ENCODE measurements around the gene DDIT3. TPM values are rescaled to one million over a fixed set of nuclear protein-coding genes. Genes with fewer than 3 reads are reported as not detected.
"Not testable (repeated sequence)": the region's sequence is repeated elsewhere in the genome, so short reads cannot be mapped to it uniquely, and the experiment has no call there.

DDIT3 gene
- total RNA-seq, 1 experiment from 2014 or later, result 79.2 TPM

GRCh38 chr12:57498132-57498502, 22.2 kb downstream of the DDIT3 start:
- no peaks in the 10 kb centered on the region for H3K4me1 ChIP-seq
- H3K27me3 ChIP-seq (replicated peaks; ENCODE audit: control insufficient read depth, insufficient read depth, low read length), result no peaks in the 10 kb centered on the region
- Mint-ChIP-seq H3K4me1 (ENCODE audit: low read depth, unreplicated experiment) (peaks cover 10% of the 10 kb centered on the region), H3K36me3 (ENCODE audit: insufficient read depth, unreplicated experiment) (peaks cover 89% of the 10 kb centered on the region), H3K4me3 (ENCODE audit: unreplicated experiment) (no peak overlapping the region), H3K9me3 (ENCODE audit: unreplicated experiment) (peaks cover 6% of the 10 kb centered on the region), H3K27ac (ENCODE audit: unreplicated experiment) (peak overlapping the region; percentile 39), H3K27me3 (ENCODE audit: insufficient read depth, unreplicated experiment) (no peaks in the 10 kb centered on the region)
- CTCF ChIA-PET, result no interaction called here
- no peak for TF ChIP-seq CTCF (IDR thresholded peaks at IDR 0.05; ENCODE audit: insufficient read depth in 1 of 2, low read depth in 1 of 2, low read length in 1 of 2, severe bottlenecking in 1 of 2, unreplicated experiment in 1 of 2)
- BruUV-seq (replicated peaks), result no TSS peak
- H3K4me3 ChIP-seq (ENCODE audit: low read depth, low read length), result no peak overlapping the region
- intact Hi-C loops (cut with micrococcal nuclease; ENCODE audit: unreplicated experiment), result no loop called here
- DNase-seq, result no peak
- H3K9me3 ChIP-seq, result no peaks in the 10 kb centered on the region
- POLR2A ChIA-PET, result no interaction called here
- H3K36me3 ChIP-seq (ENCODE audit: control insufficient read depth, insufficient read depth, low read length), result peaks cover 4% of the 10 kb centered on the region; the same call in 1 of the 2 replicates

GRCh38 chr12:57497223-57498131, 22.8 kb downstream of the DDIT3 start:
- no peak for DNase-seq
- Mint-ChIP-seq H3K4me3 (ENCODE audit: unreplicated experiment) (no peak overlapping the region), H3K27ac (ENCODE audit: unreplicated experiment) (peak overlapping the region; percentile 65), H3K4me1 (ENCODE audit: low read depth, unreplicated experiment) (peaks cover 10% of the 10 kb centered on the region), H3K9me3 (ENCODE audit: unreplicated experiment) (peaks cover 6% of the 10 kb centered on the region), H3K36me3 (ENCODE audit: insufficient read depth, unreplicated experiment) (peaks cover 89% of the 10 kb centered on the region), H3K27me3 (ENCODE audit: insufficient read depth, unreplicated experiment) (no peaks in the 10 kb centered on the region)
- Histone ChIP-seq H3K9me3 (no peaks in the 10 kb centered on the region), H3K4me1 (no peaks in the 10 kb centered on the region), H3K4me3 (ENCODE audit: low read depth, low read length) (no peak overlapping the region), H3K27me3 (replicated peaks; ENCODE audit: control insufficient read depth, insufficient read depth, low read length) (no peaks in the 10 kb centered on the region), H3K36me3 (ENCODE audit: control insufficient read depth, insufficient read depth, low read length) (peaks cover 4% of the 10 kb centered on the region; the same call in 1 of the 2 replicates)
- TF ChIP-seq CTCF (IDR thresholded peaks at IDR 0.05; ENCODE audit: insufficient read depth in 1 of 2, low read depth in 1 of 2, low read length in 1 of 2, severe bottlenecking in 1 of 2, unreplicated experiment in 1 of 2), result no peak
- BruUV-seq (replicated peaks), result no TSS peak
- POLR2A ChIA-PET, result interaction anchor here (0.5 kb wide), 1 partner anchor 479 kb away, joined by 5 read pairs; no protein-coding TSS in a partner anchor
- intact Hi-C loops (cut with micrococcal nuclease; ENCODE audit: unreplicated experiment), result no loop called here
- CTCF ChIA-PET, result interaction anchor here (0.6 to 0.7 kb wide), 2 partner anchors 34 to 246 kb away, joined by 5 to 11 read pairs; no protein-coding TSS in a partner anchor

GRCh38 chr12:57496822-57497221, 23.5 kb downstream of the DDIT3 start:
- ChIA-PET CTCF (interaction anchor here (0.6 to 0.7 kb wide), 2 partner anchors 33 to 245 kb away, joined by 5 to 11 read pairs; no protein-coding TSS in a partner anchor), POLR2A (interaction anchor here (0.5 kb wide), 1 partner anchor 479 kb away, joined by 5 read pairs; no protein-coding TSS in a partner anchor)
- H3K27me3 ChIP-seq (replicated peaks; ENCODE audit: control insufficient read depth, insufficient read depth, low read length), result no peaks in the 10 kb centered on the region
- H3K9me3 ChIP-seq, result no peaks in the 10 kb centered on the region
- DNase-seq, result no peak
- no TSS peak for BruUV-seq (replicated peaks)
- H3K36me3 Mint-ChIP-seq (ENCODE audit: insufficient read depth, unreplicated experiment), result peaks cover 89% of the 10 kb centered on the region
- H3K4me3 ChIP-seq (ENCODE audit: low read depth, low read length), result no peak overlapping the region
- no peaks in the 10 kb centered on the region for H3K27me3 Mint-ChIP-seq (ENCODE audit: insufficient read depth, unreplicated experiment)
- peaks cover 6% of the 10 kb centered on the region for H3K9me3 Mint-ChIP-seq (ENCODE audit: unreplicated experiment)
- H3K27ac Mint-ChIP-seq (ENCODE audit: unreplicated experiment), result peak overlapping the region; percentile 65
- H3K4me1 Mint-ChIP-seq (ENCODE audit: low read depth, unreplicated experiment), result peaks cover 10% of the 10 kb centered on the region
- H3K36me3 ChIP-seq (ENCODE audit: control insufficient read depth, insufficient read depth, low read length), result peaks cover 4% of the 10 kb centered on the region; the same call in 1 of the 2 replicates
- TF ChIP-seq CTCF (IDR thresholded peaks at IDR 0.05; ENCODE audit: insufficient read depth in 1 of 2, low read depth in 1 of 2, low read length in 1 of 2, severe bottlenecking in 1 of 2, unreplicated experiment in 1 of 2), result no peak
- intact Hi-C loops (cut with micrococcal nuclease; ENCODE audit: unreplicated experiment), result no loop called here
- no peaks in the 10 kb centered on the region for H3K4me1 ChIP-seq
- no peak overlapping the region for H3K4me3 Mint-ChIP-seq (ENCODE audit: unreplicated experiment)

GRCh38 chr12:57495051-57495701, 25.1 kb downstream of the DDIT3 start:
- H3K27me3 Mint-ChIP-seq (ENCODE audit: insufficient read depth, unreplicated experiment); H3K27ac Mint-ChIP-seq (ENCODE audit: unreplicated experiment); BruUV-seq (replicated peaks); H3K4me3 ChIP-seq (ENCODE audit: low read depth, low read length); H3K9me3 ChIP-seq; H3K4me3 Mint-ChIP-seq (ENCODE audit: unreplicated experiment); intact Hi-C loops (cut with micrococcal nuclease; ENCODE audit: unreplicated experiment); DNase-seq; H3K27me3 ChIP-seq (replicated peaks; ENCODE audit: control insufficient read depth, insufficient read depth, low read length); H3K9me3 Mint-ChIP-seq (ENCODE audit: unreplicated experiment); CTCF ChIA-PET; H3K36me3 ChIP-seq (ENCODE audit: control insufficient read depth, insufficient read depth, low read length); H3K4me1 ChIP-seq; POLR2A ChIA-PET: not testable (repeated sequence)
- Mint-ChIP-seq H3K4me1 (ENCODE audit: low read depth, unreplicated experiment) (peaks cover 17% of the 10 kb centered on the region), H3K36me3 (ENCODE audit: insufficient read depth, unreplicated experiment) (peaks cover 89% of the 10 kb centered on the region)

Measured in Caco-2 (cell line).